AG10803 (cell line): ENCODE data around the gene PFKFB2.

ENCODE experiments used
- DNase-seq: peaks from one replicate; pipeline ENCODE4 v3.0.0; 2010; ENCODE audit warnings: low read depth
- H3K4me3 ChIP-seq: 2 replicates; pipeline ENCODE4 v1.5.1; 2011; ENCODE audit warnings: mild to moderate bottlenecking, low read length, control low read depth
- CTCF ChIP-seq: conservative IDR thresholded peaks from 2 replicates; pipeline ENCODE4 v1.5.1; 2011; ENCODE audit warnings: mild to moderate bottlenecking, low read length, control low read depth, inconsistent platforms

PFKFB2 gene

GRCh38 chr1:207019161-207019560 is 33.9 kb upstream of the PFKFB2 start:
- no peak for DNase-seq
- no peak for TF ChIP-seq CTCF
- H3K4me3 ChIP-seq = no peak overlapping the region

GRCh38 chr1:207019661-207020060 is 33.4 kb upstream of the PFKFB2 start:
- no peak for TF ChIP-seq CTCF
- no peak overlapping the region for H3K4me3 ChIP-seq
- no peak for DNase-seq

- no peak for DNase-seq
- no peak overlapping the region for H3K4me3 ChIP-seq
- TF ChIP-seq CTCF = no peak
Measured at GRCh38 chr1:207020065-207020708, 32.9 kb upstream of the PFKFB2 start.

GRCh38 chr1:207020709-207021107 is 32.4 kb upstream of the PFKFB2 start:
- no peak for DNase-seq
- no peak for TF ChIP-seq CTCF
- H3K4me3 ChIP-seq = no peak overlapping the region

GRCh38 chr1:207021139-207021861 is 31.8 kb upstream of the PFKFB2 start:
- no peak for TF ChIP-seq CTCF
- DNase-seq = peak; percentile 44
- no peak overlapping the region for H3K4me3 ChIP-seq

- no peak for DNase-seq
- no peak for TF ChIP-seq CTCF
- no peak overlapping the region for H3K4me3 ChIP-seq
Measured at GRCh38 chr1:207021876-207022596, 31.0 kb upstream of the PFKFB2 start.
